AG04449 (cell line): ENCODE measurements around the gene STAB1.

Experiments
- CTCF ChIA-PET: fragments of 350-600 bp; formaldehyde crosslinking; extraction: SDS; loops from one replicate; lab custom pipeline; 2021; ENCODE audit warnings: antibody characterized with exemption; lab: Yijun Ruan, JAX
- POLR2A ChIA-PET: fragments of 400-600, 350-600 bp; formaldehyde crosslinking; extraction: SDS; loops from one replicate; lab custom pipeline; 2020; ENCODE audit warnings: antibody characterized with exemption, inconsistent platforms; lab: Yijun Ruan, JAX
- DNase-seq: peaks from one replicate; pipeline ENCODE4 v3.0.0-alpha.2; 2010; ENCODE audit warnings: low read depth, low spot score
- H3K4me3 ChIP-seq: 2 replicates; pipeline ENCODE4 v1.5.1; 2011; ENCODE audit warnings: low read depth, mild to moderate bottlenecking, control low read depth, low read length
- CTCF ChIP-seq: IDR thresholded peaks from one replicate; pipeline ENCODE4 v1.5.1; 2011; ENCODE audit warnings: mild to moderate bottlenecking, moderate library complexity, low read length, control low read depth, inconsistent platforms; ENCODE audit not compliant: insufficient read depth; ENCODE audit errors: missing control alignments

STAB1 gene

GRCh38 chr3:52544937-52545336 is 49.8 kb downstream of the STAB1 start:
- no peak overlapping the region for H3K4me3 ChIP-seq
- no peak for DNase-seq
- ChIA-PET CTCF (interaction anchor here (1.0 kb wide), 1 partner anchor 10 kb away, joined by 4 read pairs; no protein-coding TSS in a partner anchor), POLR2A (interaction anchor here (1.3 kb wide), 1 partner anchor 9 kb away, joined by 9 read pairs; the partner anchor contains the start of gene UQCC5)
- TF ChIP-seq CTCF, result no peak

GRCh38 chr3:52546111-52546901 is 51.2 kb downstream of the STAB1 start:
- H3K4me3 ChIP-seq, result no peak overlapping the region
- DNase-seq, result no peak
- TF ChIP-seq CTCF, result no peak
- ChIA-PET POLR2A (interaction anchor here (1.2 to 1.5 kb wide), 2 partner anchors 10 to 158 kb away, joined by 3 to 4 read pairs; partner anchors contain the start of gene UQCC5), CTCF (no interaction called here)

GRCh38 chr3:52547143-52547542 is 52.0 kb downstream of the STAB1 start:
- ChIA-PET POLR2A (interaction anchor here (1.5 kb wide), 1 partner anchor 11 kb away, joined by 4 read pairs; the partner anchor contains the start of gene UQCC5), CTCF (interaction anchor here (1.1 to 1.3 kb wide), 2 partner anchors 9 to 11 kb away, joined by 3 to 4 read pairs; no protein-coding TSS in a partner anchor)
- no peak overlapping the region for H3K4me3 ChIP-seq
- TF ChIP-seq CTCF, result no peak
- no peak for DNase-seq

GRCh38 chr3:52551118-52551517 is 56.0 kb downstream of the STAB1 start:
- H3K4me3 ChIP-seq, result no peak overlapping the region
- TF ChIP-seq CTCF, result no peak
- CTCF ChIA-PET, result interaction anchor here (0.6 to 1.1 kb wide), 2 partner anchors 9 to 82 kb away, joined by 3 read pairs; no protein-coding TSS in a partner anchor
- DNase-seq, result no peak
- POLR2A ChIA-PET, result interaction anchor here (1.6 kb wide), 1 partner anchor 14 kb away, joined by 3 read pairs; no protein-coding TSS in a partner anchor

GRCh38 chr3:52552089-52552488 is 57.0 kb downstream of the STAB1 start:
- DNase-seq, result no peak
- ChIA-PET POLR2A (interaction anchor here (1.6 kb wide), 1 partner anchor 14 kb away, joined by 3 read pairs; no protein-coding TSS in a partner anchor), CTCF (interaction anchor here (0.9 to 1.2 kb wide), 4 partner anchors 9 to 124 kb away, joined by 3 read pairs; no protein-coding TSS in a partner anchor)
- H3K4me3 ChIP-seq, result no peak overlapping the region
- TF ChIP-seq CTCF, result no peak

GRCh38 chr3:52554026-52554755 is 59.1 kb downstream of the STAB1 start:
- no peak for DNase-seq
- ChIA-PET CTCF (interaction anchor here (1.3 kb wide), 1 partner anchor 126 kb away, joined by 4 read pairs; no protein-coding TSS in a partner anchor), POLR2A (no interaction called here)
- H3K4me3 ChIP-seq, result no peak overlapping the region
- no peak for TF ChIP-seq CTCF
